HG02623 (cell line): ENCODE results near the gene KPNB1.
"Not testable (repeated sequence)": the region's sequence is repeated elsewhere in the genome, so short reads cannot be mapped to it uniquely, and the experiment has no call there.

Source experiments
- ATAC-seq: cut with Tn5 transposase; IDR thresholded peaks from one replicate; pipeline ENCODE4 v1.9.1; 2021; ENCODE audit warnings: moderate library complexity; ENCODE audit not compliant: unreplicated experiment

The KPNB1 gene

GRCh38 chr17:47676510-47677165 lies 26.9 kb downstream of the KPNB1 start:
- no peak for ATAC-seq

GRCh38 chr17:47678196-47678595 lies 28.5 kb downstream of the KPNB1 start:
- no peak for ATAC-seq

GRCh38 chr17:47682138-47682537 lies 32.4 kb downstream of the KPNB1 start:
- no peak for ATAC-seq

- ATAC-seq, result not testable (repeated sequence)
Measured at GRCh38 chr17:47682727-47683126, 33.0 kb downstream of the KPNB1 start.

- no peak for ATAC-seq
Measured at GRCh38 chr17:47684025-47684424, 34.3 kb downstream of the KPNB1 start.

GRCh38 chr17:47684535-47685193 lies 34.9 kb downstream of the KPNB1 start:
- ATAC-seq, result no peak

GRCh38 chr17:47685556-47686275 lies 36.0 kb downstream of the KPNB1 start:
- ATAC-seq, result no peak

GRCh38 chr17:47686276-47686635 lies 36.5 kb downstream of the KPNB1 start:
- ATAC-seq, result no peak

GRCh38 chr17:47686664-47687327 lies 37.1 kb downstream of the KPNB1 start:
- ATAC-seq, result no peak

GRCh38 chr17:47687328-47687690 lies 37.6 kb downstream of the KPNB1 start:
- no peak for ATAC-seq

- no peak for ATAC-seq
Measured at GRCh38 chr17:47687748-47688147, 38.0 kb downstream of the KPNB1 start.

- ATAC-seq, result no peak
Measured at GRCh38 chr17:47690121-47690520, 40.4 kb downstream of the KPNB1 start.

- ATAC-seq, result no peak
Measured at GRCh38 chr17:47692137-47692894, 42.6 kb downstream of the KPNB1 start.

GRCh38 chr17:47692895-47693730 lies 43.4 kb downstream of the KPNB1 start:
- no peak for ATAC-seq

- ATAC-seq, result no peak
Measured at GRCh38 chr17:47693731-47694580, 44.2 kb downstream of the KPNB1 start, which contains the start of gene TBKBP1. Gene TBKBP1 (plus strand): TSS chr17:47694161. CDS start chr17:47696113, 1,952 bp downstream.

- no peak for ATAC-seq
Measured at GRCh38 chr17:47694581-47695428, 45.1 kb downstream of the KPNB1 start.

GRCh38 chr17:47695429-47696376 lies 46.0 kb downstream of the KPNB1 start:
- ATAC-seq, result no peak
